ENCODE results near the gene ODC1. TPM values are rescaled to one million over a fixed set of nuclear protein-coding genes. Genes with fewer than 3 reads are reported as not detected.
A peak's percentile ranks its signal among the peaks of the same experiment; 100 is the strongest.

ODC1 gene
- total RNA-seq, 4 donors from 2014 or later: 16.5 to 76.6 (median 40.8) TPM

DNA sequence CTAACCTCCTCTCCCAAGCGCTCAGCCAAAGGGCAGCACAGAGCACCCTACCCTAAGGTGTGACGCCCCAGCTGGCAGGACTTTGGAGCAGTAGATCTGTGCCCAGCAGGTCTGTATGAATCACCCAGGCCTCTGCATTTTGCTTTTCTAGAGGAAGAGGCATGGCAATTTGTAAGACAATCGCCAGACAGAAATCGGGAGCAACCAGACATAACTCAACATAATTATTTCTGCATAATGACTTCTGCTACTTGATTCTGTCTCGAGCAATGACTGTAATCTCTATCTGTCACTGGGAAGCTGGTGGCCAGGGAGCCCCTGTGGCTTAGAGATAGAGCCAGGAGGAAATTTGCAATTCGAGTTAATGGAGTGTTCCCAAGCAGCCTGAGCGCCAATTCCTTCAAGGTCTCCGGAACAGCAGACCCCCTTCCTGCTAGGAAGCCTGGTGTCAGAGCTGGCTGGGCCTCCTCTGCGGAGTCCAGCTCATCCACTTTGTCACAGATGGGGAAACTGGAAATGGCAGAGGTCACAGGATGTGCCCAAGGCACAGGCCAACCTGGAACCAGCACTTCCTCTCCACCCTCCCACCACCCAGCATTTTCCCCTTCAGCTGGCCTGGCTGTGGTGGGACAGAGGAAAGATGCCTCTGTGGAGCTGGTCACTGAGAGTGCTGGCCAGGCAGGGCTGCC, 55.0 kb downstream of the ODC1 start:
- Histone ChIP-seq H3K27ac (no peak overlapping the region), H3K9me3 (no peaks in the 10 kb centered on the region), H3K27me3 (no peaks in the 10 kb centered on the region), H3K36me3 (no peaks in the 10 kb centered on the region), H3K4me3 (no peak overlapping the region), H3K4me1 (peaks cover 54% of the 10 kb centered on the region)
- DNase-seq (ENCODE audit: low spot score in 2 of 2): no peak
- WGBS: 56% methylated on average over 6 of the region's 9 CpGs
- TF ChIP-seq EP300 (IDR thresholded peaks at IDR 0.05) (no peak), POLR2A (IDR thresholded peaks at IDR 0.05) (no peak), POLR2AphosphoS5 (IDR thresholded peaks at IDR 0.05) (no peak)
- TF ChIP-seq, protein P1, sequence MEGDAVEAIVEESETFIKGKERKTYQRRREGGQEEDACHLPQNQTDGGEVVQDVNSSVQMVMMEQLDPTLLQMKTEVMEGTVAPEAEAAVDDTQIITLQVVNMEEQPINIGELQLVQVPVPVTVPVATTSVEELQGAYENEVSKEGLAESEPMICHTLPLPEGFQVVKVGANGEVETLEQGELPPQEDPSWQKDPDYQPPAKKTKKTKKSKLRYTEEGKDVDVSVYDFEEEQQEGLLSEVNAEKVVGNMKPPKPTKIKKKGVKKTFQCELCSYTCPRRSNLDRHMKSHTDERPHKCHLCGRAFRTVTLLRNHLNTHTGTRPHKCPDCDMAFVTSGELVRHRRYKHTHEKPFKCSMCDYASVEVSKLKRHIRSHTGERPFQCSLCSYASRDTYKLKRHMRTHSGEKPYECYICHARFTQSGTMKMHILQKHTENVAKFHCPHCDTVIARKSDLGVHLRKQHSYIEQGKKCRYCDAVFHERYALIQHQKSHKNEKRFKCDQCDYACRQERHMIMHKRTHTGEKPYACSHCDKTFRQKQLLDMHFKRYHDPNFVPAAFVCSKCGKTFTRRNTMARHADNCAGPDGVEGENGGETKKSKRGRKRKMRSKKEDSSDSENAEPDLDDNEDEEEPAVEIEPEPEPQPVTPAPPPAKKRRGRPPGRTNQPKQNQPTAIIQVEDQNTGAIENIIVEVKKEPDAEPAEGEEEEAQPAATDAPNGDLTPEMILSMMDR (IDR thresholded peaks at IDR 0.05): no peak

DNA sequence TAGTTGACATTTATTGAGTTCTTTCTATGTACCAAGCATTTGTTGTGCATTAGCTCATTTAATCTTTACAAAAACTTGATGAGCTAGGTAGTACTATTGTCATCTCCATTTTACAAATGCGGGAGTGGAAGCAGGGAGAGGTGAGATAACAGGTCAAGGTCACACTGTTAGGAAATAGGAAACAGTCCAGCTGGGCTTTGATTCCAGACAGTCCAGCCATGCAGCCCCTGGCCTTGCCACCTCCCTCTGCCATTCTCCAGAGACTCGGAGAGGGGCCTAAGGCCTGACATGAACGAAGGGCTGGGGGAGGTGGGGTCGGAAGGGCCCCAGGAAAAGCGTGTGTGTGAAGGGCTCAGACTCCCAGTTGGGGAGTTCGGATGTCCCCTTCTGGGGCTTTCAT, 55.6 kb downstream of the ODC1 start:
- Histone ChIP-seq H3K4me3 (no peak overlapping the region), H3K9me3 (no peaks in the 10 kb centered on the region), H3K4me1 (peaks cover 51% of the 10 kb centered on the region), H3K27ac (no peak overlapping the region), H3K36me3 (no peaks in the 10 kb centered on the region), H3K27me3 (no peaks in the 10 kb centered on the region)
- DNase-seq (ENCODE audit: low spot score in 2 of 2): no peak
- WGBS: 79% methylated on average over 6 of the region's 6 CpGs
- TF ChIP-seq EP300 (IDR thresholded peaks at IDR 0.05) (no peak), POLR2A (IDR thresholded peaks at IDR 0.05) (no peak), POLR2AphosphoS5 (IDR thresholded peaks at IDR 0.05) (no peak)
- TF ChIP-seq, protein P1 (IDR thresholded peaks at IDR 0.05): no peak

DNA sequence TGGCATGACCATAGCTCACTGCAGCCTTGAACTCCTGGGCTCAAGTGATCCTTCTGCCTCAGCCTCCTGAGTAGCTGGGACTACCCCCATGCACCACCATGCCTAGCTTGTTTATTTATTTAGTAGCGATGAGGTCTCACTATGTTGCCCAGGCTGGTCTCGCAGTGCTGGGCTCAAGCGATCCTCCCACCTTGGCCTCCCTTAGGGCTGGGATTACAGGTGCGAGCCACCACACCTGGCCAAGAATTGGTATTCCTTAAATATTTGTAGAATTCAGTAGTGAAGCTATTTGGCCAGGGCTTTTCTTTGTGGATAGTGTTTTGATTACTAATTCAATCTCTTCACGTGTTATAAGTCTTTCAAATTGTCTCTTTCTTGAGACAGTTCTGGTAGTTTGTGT, 56.0 kb downstream of the ODC1 start:
- H3K9me3 ChIP-seq: no peaks in the 10 kb centered on the region
- H3K4me3 ChIP-seq: no peak overlapping the region
- DNase-seq (ENCODE audit: low spot score in 2 of 2): no peak
- TF ChIP-seq POLR2A (IDR thresholded peaks at IDR 0.05) (no peak), EP300 (IDR thresholded peaks at IDR 0.05) (no peak), POLR2AphosphoS5 (IDR thresholded peaks at IDR 0.05) (no peak)
- TF ChIP-seq, protein P1 (IDR thresholded peaks at IDR 0.05): no peak
- peaks cover 56% of the 10 kb centered on the region for H3K4me1 ChIP-seq
- no peaks in the 10 kb centered on the region for H3K27me3 ChIP-seq
- WGBS: 97% methylated on average over 5 of the region's 5 CpGs
- no peak overlapping the region for H3K27ac ChIP-seq
- H3K36me3 ChIP-seq: no peaks in the 10 kb centered on the region

DNA sequence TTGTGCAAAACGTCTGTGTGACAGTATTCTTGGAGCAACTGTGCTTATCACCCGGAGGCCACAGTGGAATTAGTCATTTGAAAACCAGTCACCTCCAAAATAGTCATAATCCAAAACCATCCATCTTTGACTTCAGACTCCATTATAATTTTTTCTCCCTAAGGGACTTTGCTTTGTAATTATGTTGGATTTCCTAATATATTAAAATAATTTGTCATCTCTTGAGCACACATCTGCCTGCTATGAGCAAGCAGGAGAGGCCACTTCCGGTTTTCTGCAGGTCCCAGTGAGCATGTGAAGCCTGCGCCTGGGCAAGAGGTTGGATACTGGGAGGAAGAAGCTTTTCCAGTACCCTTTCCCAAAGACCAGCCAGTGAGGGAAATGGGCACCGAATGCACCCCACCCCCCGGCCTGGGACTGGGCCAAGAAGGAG, 57.7 kb downstream of the ODC1 start:
- Histone ChIP-seq H3K4me1 (peaks cover 54% of the 10 kb centered on the region), H3K9me3 (no peaks in the 10 kb centered on the region), H3K36me3 (no peaks in the 10 kb centered on the region), H3K27me3 (no peaks in the 10 kb centered on the region), H3K4me3 (no peak overlapping the region), H3K27ac (peak overlapping the region; percentile 61)
- no peak for DNase-seq (ENCODE audit: low spot score in 2 of 2)
- WGBS: 57% methylated on average over 4 of the region's 6 CpGs
- TF ChIP-seq, protein P1 (IDR thresholded peaks at IDR 0.05): no peak
- TF ChIP-seq POLR2A (IDR thresholded peaks at IDR 0.05) (no peak), POLR2AphosphoS5 (IDR thresholded peaks at IDR 0.05) (no peak), EP300 (IDR thresholded peaks at IDR 0.05) (no peak)

Other genes with a start within 250 kb of the ODC1 start
- gene HPCAL1, start 145.4 kb downstream of the ODC1 start, total RNA-seq: 10 to 100 TPM; 27.7 to 40.7 (median 35.3) TPM
- 10 to 100 TPM; 19.4 to 24.7 (median 22.9) TPM for gene NOL10, start 241.6 kb upstream of the ODC1 start, total RNA-seq